ENCODE measurements around the gene HADHB.
A peak's percentile ranks its signal among the peaks of the same experiment; 100 is the strongest.

HADHB gene

DNA sequence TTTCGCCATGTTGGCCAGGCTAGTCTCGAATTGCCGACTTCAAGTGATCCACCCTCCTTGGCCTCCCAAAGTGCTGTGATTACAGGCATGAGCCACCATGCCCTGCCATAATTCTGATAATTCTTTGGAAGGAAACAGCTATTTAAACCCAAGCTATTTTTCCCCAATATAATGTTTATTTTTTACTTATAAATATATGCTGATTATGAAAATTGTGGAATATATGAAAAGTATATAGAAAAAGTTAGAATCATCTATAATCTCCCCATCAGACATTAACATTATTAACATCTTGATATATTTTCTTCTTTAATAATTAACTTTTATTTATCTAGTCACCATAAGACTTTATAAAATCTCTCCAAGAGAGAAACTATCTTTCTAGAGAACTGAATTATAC, 41.2 kb downstream of the HADHB start:
- no peaks in the 10 kb centered on the region for H3K4me1 ChIP-seq (ENCODE audit: control extremely low read depth in 1 of 4, control insufficient read depth in 4 of 4, insufficient read depth in 4 of 4, low read length in 3 of 4)
- ChIA-PET POLR2A (no interaction called here), CTCF (interaction anchor here (1.6 kb wide), 1 partner anchor 16 kb away, joined by 3 read pairs; no protein-coding TSS in a partner anchor)
- no peak overlapping the region for H3K27ac ChIP-seq (ENCODE audit: insufficient read depth in 1 of 2, low read depth in 1 of 2, low read length in 2 of 2, poor library complexity in 1 of 2, severe bottlenecking in 2 of 2)
- H3K27me3 ChIP-seq (replicated peaks in 2 of 5; ENCODE audit: control insufficient read depth in 4 of 5, insufficient read depth in 5 of 5, low read length in 4 of 5) = no peaks in the 10 kb centered on the region
- 94% methylated on average over 3 of the region's 3 CpGs for WGBS (ENCODE audit: insufficient coverage)
- H3K9me3 ChIP-seq (ENCODE audit: control extremely low read depth in 1 of 5, control insufficient read depth in 4 of 5, insufficient read depth in 2 of 5, low read depth in 1 of 5, low read length in 4 of 5) = no peaks in the 10 kb centered on the region
- H3K4me3 ChIP-seq (ENCODE audit: control insufficient read depth in 1 of 7, extremely low read depth in 1 of 7, insufficient read depth in 4 of 7, low read depth in 2 of 7, low read length in 6 of 7) = no peak overlapping the region
- peaks cover 19 to 59% (median 33%) of the 10 kb centered on the region in 4 experiments for H3K36me3 ChIP-seq (ENCODE audit: control insufficient read depth in 4 of 4, insufficient read depth in 4 of 4, low read length in 3 of 4)
- DNase-seq = no peak

DNA sequence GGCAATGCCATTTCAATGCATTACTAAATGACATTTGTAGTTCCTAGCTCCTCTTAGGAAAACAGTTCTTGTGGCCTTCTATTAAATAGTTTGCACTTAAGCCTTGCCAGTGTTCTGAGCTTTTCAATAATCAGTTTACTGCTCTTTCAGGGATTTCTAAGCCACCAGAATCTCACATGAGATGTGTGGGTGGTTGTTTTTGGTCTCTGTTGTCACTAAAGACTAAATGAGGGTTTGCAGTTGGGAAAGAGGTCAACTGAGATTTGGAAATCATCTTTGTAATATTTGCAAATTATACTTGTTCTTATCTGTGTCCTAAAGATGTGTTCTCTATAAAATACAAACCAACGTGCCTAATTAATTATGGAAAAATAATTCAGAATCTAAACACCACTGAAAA, 45.3 kb downstream of the HADHB start:
- H3K4me1 ChIP-seq (ENCODE audit: control extremely low read depth in 1 of 4, control insufficient read depth in 4 of 4, insufficient read depth in 4 of 4, low read length in 3 of 4) = no peaks in the 10 kb centered on the region

DNA sequence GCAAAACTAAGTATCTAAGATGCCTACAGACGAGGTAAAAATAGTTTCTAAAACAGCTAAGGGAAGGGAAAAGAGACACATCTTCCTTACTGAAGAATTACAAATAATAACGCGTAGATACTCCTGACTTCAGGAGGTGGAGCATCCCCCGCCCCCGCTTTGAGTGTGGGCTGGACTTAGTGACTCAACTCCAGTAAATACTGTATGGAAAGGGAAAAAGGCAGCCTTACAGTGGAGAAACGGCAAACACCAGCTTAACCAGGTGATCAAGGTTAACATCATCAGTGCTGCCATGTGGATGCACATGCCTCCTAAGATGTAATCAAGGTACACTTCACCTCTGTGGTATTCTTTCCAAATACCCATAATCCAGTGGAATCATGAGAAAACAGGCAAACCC, 47.9 kb downstream of the HADHB start:
- H3K27ac ChIP-seq (ENCODE audit: insufficient read depth in 1 of 2, low read depth in 1 of 2, low read length in 2 of 2, poor library complexity in 1 of 2, severe bottlenecking in 2 of 2) = no peak overlapping the region
- WGBS (ENCODE audit: insufficient coverage) = 95% methylated on average over 4 of the region's 6 CpGs
- H3K4me3 ChIP-seq (ENCODE audit: control insufficient read depth in 1 of 7, extremely low read depth in 1 of 7, insufficient read depth in 4 of 7, low read depth in 2 of 7, low read length in 6 of 7) = no peak overlapping the region

More for the DNA sequence above, 45.3 kb downstream of the HADHB start:
- Histone ChIP-seq H3K4me3 (ENCODE audit: control insufficient read depth in 1 of 7, extremely low read depth in 1 of 7, insufficient read depth in 4 of 7, low read depth in 2 of 7, low read length in 6 of 7) (no peak overlapping the region), H3K27me3 (replicated peaks in 2 of 5; ENCODE audit: control insufficient read depth in 4 of 5, insufficient read depth in 5 of 5, low read length in 4 of 5) (no peaks in the 10 kb centered on the region), H3K36me3 (ENCODE audit: control insufficient read depth in 4 of 4, insufficient read depth in 4 of 4, low read length in 3 of 4) (peaks cover 3 to 29% (median 20%) of the 10 kb centered on the region in 4 experiments), H3K9me3 (ENCODE audit: control extremely low read depth in 1 of 5, control insufficient read depth in 4 of 5, insufficient read depth in 2 of 5, low read depth in 1 of 5, low read length in 4 of 5) (no peaks in the 10 kb centered on the region), H3K27ac (ENCODE audit: insufficient read depth in 1 of 2, low read depth in 1 of 2, low read length in 2 of 2, poor library complexity in 1 of 2, severe bottlenecking in 2 of 2) (no peak overlapping the region)
- WGBS (ENCODE audit: insufficient coverage) = no CpG with 5 or more reads among the region's 1 CpG
- DNase-seq = no peak
- ChIA-PET POLR2A (interaction anchor here (0.7 kb wide), 1 partner anchor 269 kb away, joined by 4 read pairs; no protein-coding TSS in a partner anchor), CTCF (no interaction called here)

DNA sequence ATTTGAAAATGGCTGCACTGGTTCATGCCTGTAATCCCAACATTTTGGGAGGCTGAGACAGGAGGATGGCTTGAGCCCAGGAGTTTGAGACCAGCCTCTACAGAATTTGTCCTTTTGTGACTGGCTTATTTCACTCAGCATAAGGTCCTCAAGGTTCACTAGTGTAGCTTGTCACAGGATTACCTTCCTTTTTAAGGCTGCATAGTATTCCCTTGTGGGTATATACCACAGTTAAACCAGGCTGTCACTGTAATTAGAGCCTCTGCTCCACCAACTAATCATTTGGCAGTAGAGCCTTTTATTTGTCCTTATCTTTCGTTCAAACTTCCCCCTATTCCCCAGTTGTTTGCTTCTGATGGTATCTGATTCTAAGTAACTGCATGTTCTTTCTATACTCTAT, 50.8 kb downstream of the HADHB start:
- WGBS (ENCODE audit: insufficient coverage) = no CpG with 5 or more reads among the region's 1 CpG
- peaks cover 0 to 25% (median 19%) of the 10 kb centered on the region in 4 experiments for H3K4me1 ChIP-seq (ENCODE audit: control extremely low read depth in 1 of 4, control insufficient read depth in 4 of 4, insufficient read depth in 4 of 4, low read length in 3 of 4)
- POLR2A ChIA-PET = no interaction called here
- no peak overlapping the region for H3K27ac ChIP-seq (ENCODE audit: insufficient read depth in 1 of 2, low read depth in 1 of 2, low read length in 2 of 2, poor library complexity in 1 of 2, severe bottlenecking in 2 of 2)
- CTCF ChIA-PET = no interaction called here
- H3K9me3 ChIP-seq (ENCODE audit: control extremely low read depth in 1 of 5, control insufficient read depth in 4 of 5, insufficient read depth in 2 of 5, low read depth in 1 of 5, low read length in 4 of 5) = no peaks in the 10 kb centered on the region
- H3K36me3 ChIP-seq (ENCODE audit: control insufficient read depth in 4 of 4, insufficient read depth in 4 of 4, low read length in 3 of 4) = no peaks in the 10 kb centered on the region
- DNase-seq = no peak
- no peak overlapping the region for H3K4me3 ChIP-seq (ENCODE audit: control insufficient read depth in 1 of 7, extremely low read depth in 1 of 7, insufficient read depth in 4 of 7, low read depth in 2 of 7, low read length in 6 of 7)
- no peaks in the 10 kb centered on the region for H3K27me3 ChIP-seq (replicated peaks in 2 of 5; ENCODE audit: control insufficient read depth in 4 of 5, insufficient read depth in 5 of 5, low read length in 4 of 5)

More for the DNA sequence above, 47.9 kb downstream of the HADHB start:
- CTCF ChIA-PET = no interaction called here
- no peaks in the 10 kb centered on the region for H3K9me3 ChIP-seq (ENCODE audit: control extremely low read depth in 1 of 5, control insufficient read depth in 4 of 5, insufficient read depth in 2 of 5, low read depth in 1 of 5, low read length in 4 of 5)
- peaks cover 0 to 2% (median 0%) of the 10 kb centered on the region in 4 experiments for H3K4me1 ChIP-seq (ENCODE audit: control extremely low read depth in 1 of 4, control insufficient read depth in 4 of 4, insufficient read depth in 4 of 4, low read length in 3 of 4)
- POLR2A ChIA-PET = no interaction called here
- peaks cover under 1 to 17% (median 10%) of the 10 kb centered on the region in 4 experiments for H3K36me3 ChIP-seq (ENCODE audit: control insufficient read depth in 4 of 4, insufficient read depth in 4 of 4, low read length in 3 of 4)
- no peaks in the 10 kb centered on the region for H3K27me3 ChIP-seq (replicated peaks in 2 of 5; ENCODE audit: control insufficient read depth in 4 of 5, insufficient read depth in 5 of 5, low read length in 4 of 5)
- DNase-seq = no peak

DNA sequence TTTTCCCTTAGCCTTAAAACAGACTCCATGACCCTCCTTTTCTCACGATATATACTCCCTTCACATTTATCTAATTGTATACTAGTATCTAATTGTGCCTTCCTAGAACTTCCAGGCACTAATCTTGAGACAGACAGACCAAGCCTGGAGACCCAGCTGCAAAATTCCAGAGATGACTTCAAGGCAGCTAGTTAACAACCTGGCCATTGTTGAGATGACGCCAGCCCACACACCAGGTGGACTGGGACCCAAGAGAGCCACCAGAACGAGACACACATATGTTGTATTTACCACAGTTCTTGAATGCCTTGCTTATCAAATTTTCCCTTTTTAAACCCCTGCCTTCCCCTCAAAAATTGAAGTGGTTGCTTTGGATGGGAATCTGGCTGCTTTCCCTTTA, 52.3 kb downstream of the HADHB start:
- CTCF ChIA-PET = interaction anchor here (0.8 kb wide), 1 partner anchor 478 kb away, joined by 3 read pairs; no protein-coding TSS in a partner anchor
- no peak for DNase-seq
- H3K4me3 ChIP-seq (ENCODE audit: control insufficient read depth in 1 of 7, extremely low read depth in 1 of 7, insufficient read depth in 4 of 7, low read depth in 2 of 7, low read length in 6 of 7) = no peak overlapping the region
- H3K27me3 ChIP-seq (replicated peaks in 2 of 5; ENCODE audit: control insufficient read depth in 4 of 5, insufficient read depth in 5 of 5, low read length in 4 of 5) = no peaks in the 10 kb centered on the region
- no peaks in the 10 kb centered on the region for H3K9me3 ChIP-seq (ENCODE audit: control extremely low read depth in 1 of 5, control insufficient read depth in 4 of 5, insufficient read depth in 2 of 5, low read depth in 1 of 5, low read length in 4 of 5)
- H3K4me1 ChIP-seq (ENCODE audit: control extremely low read depth in 1 of 4, control insufficient read depth in 4 of 4, insufficient read depth in 4 of 4, low read length in 3 of 4) = peaks cover 0 to 27% (median 20%) of the 10 kb centered on the region in 4 experiments
- H3K27ac ChIP-seq (ENCODE audit: insufficient read depth in 1 of 2, low read depth in 1 of 2, low read length in 2 of 2, poor library complexity in 1 of 2, severe bottlenecking in 2 of 2) = no peak overlapping the region
- WGBS (ENCODE audit: insufficient coverage) = 94% methylated on average over 3 of the region's 3 CpGs
- no peaks in the 10 kb centered on the region for H3K36me3 ChIP-seq (ENCODE audit: control insufficient read depth in 4 of 4, insufficient read depth in 4 of 4, low read length in 3 of 4)
- POLR2A ChIA-PET = interaction anchor here (0.7 kb wide), 1 partner anchor 25 kb away, joined by 3 read pairs; no protein-coding TSS in a partner anchor

DNA sequence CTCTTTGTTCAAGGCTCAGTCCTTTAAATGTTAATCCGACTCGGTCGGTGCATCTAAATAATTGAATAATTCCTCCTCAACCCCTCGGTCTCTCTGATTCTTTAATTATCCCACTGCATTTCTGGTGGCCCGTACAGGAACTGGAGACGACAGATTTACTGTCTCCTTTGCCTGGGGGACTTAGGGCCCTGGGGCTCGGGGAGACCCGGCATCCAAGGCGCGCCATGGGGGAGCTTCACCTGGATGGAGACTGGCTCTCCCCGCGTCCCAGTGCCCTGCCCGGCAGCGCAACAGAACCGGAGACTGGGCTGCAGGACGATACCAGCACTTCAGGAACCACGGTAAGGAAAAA, 53.5 kb downstream of the HADHB start:
- H3K27me3 ChIP-seq (replicated peaks in 2 of 5; ENCODE audit: control insufficient read depth in 4 of 5, insufficient read depth in 5 of 5, low read length in 4 of 5) = no peaks in the 10 kb centered on the region
- POLR2A ChIA-PET = no interaction called here
- H3K4me1 ChIP-seq (ENCODE audit: control extremely low read depth in 1 of 4, control insufficient read depth in 4 of 4, insufficient read depth in 4 of 4, low read length in 3 of 4) = peaks cover 0 to 27% (median 20%) of the 10 kb centered on the region in 4 experiments
- WGBS (ENCODE audit: insufficient coverage) = 10% methylated on average over 15 of the region's 17 CpGs
- DNase-seq = peak in 2 of 3 donors; percentile 6 to 22
- H3K4me3 ChIP-seq (ENCODE audit: control insufficient read depth in 1 of 7, extremely low read depth in 1 of 7, insufficient read depth in 4 of 7, low read depth in 2 of 7, low read length in 6 of 7) = peak overlapping the region in 5 of 7 experiments; percentile 77 to 90 (median 85)
- H3K27ac ChIP-seq (ENCODE audit: insufficient read depth in 1 of 2, low read depth in 1 of 2, low read length in 2 of 2, poor library complexity in 1 of 2, severe bottlenecking in 2 of 2) = peak overlapping the region; percentile 25 to 82
- H3K9me3 ChIP-seq (ENCODE audit: control extremely low read depth in 1 of 5, control insufficient read depth in 4 of 5, insufficient read depth in 2 of 5, low read depth in 1 of 5, low read length in 4 of 5) = no peaks in the 10 kb centered on the region
- CTCF ChIA-PET = interaction anchor here (1.0 to 1.7 kb wide), 2 partner anchors 12 to 18 kb away, joined by 3 to 4 read pairs; no protein-coding TSS in a partner anchor
- H3K36me3 ChIP-seq (ENCODE audit: control insufficient read depth in 4 of 4, insufficient read depth in 4 of 4, low read length in 3 of 4) = no peaks in the 10 kb centered on the region

DNA sequence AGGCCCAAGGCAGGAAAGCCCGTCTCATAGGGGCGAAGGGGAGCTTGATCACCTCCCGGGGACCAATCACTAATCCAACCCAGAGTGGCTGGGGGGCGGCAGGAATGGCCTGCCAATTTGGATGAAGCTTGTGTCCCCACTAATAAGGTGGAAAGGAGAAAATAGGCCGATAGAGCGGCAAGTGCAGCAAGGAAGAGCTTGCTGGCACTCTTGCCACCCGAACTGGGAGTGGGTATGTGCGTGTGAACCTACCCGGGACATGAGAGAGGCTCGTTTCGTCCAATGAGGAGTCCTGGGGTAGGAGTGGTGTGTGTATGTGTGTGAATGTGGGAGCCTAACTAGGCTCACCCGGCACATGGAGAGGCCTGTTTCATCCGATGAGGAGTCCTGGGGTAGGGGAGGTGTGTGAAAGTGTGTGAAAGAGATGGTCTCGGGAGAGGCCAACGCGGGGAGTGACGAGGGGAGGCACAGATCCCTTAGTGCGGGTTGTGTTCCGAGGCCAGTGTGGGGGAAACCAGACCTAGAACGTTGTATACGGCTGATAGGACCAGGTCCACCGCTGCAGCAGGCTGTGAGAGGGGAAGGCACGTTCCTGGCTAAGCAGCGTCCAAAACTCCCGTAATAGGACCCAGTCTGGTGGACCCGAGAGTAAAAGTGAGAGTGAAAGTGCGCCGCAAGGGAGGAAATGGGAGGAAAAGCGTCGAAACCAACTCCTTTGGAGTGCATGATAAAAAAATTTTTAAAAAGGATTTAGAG, 54.1 kb downstream of the HADHB start:
- peak; percentile 38 to 80 (median 72) for DNase-seq
- H3K27ac ChIP-seq (ENCODE audit: insufficient read depth in 1 of 2, low read depth in 1 of 2, low read length in 2 of 2, poor library complexity in 1 of 2, severe bottlenecking in 2 of 2) = peak overlapping the region; percentile 64 to 82
- no peaks in the 10 kb centered on the region for H3K9me3 ChIP-seq (ENCODE audit: control extremely low read depth in 1 of 5, control insufficient read depth in 4 of 5, insufficient read depth in 2 of 5, low read depth in 1 of 5, low read length in 4 of 5)
- WGBS (ENCODE audit: insufficient coverage) = under 1% methylated on average over 30 of the region's 30 CpGs
- H3K36me3 ChIP-seq (ENCODE audit: control insufficient read depth in 4 of 4, insufficient read depth in 4 of 4, low read length in 3 of 4) = no peaks in the 10 kb centered on the region
- POLR2A ChIA-PET = no interaction called here
- CTCF ChIA-PET = interaction anchor here (1.0 to 1.7 kb wide), 2 partner anchors 11 to 17 kb away, joined by 3 to 4 read pairs; no protein-coding TSS in a partner anchor
- peaks cover 0 to 27% (median 20%) of the 10 kb centered on the region in 4 experiments for H3K4me1 ChIP-seq (ENCODE audit: control extremely low read depth in 1 of 4, control insufficient read depth in 4 of 4, insufficient read depth in 4 of 4, low read length in 3 of 4)
- peak overlapping the region; percentile 33 to 90 (median 81) for H3K4me3 ChIP-seq (ENCODE audit: control insufficient read depth in 1 of 7, extremely low read depth in 1 of 7, insufficient read depth in 4 of 7, low read depth in 2 of 7, low read length in 6 of 7)
- H3K27me3 ChIP-seq (replicated peaks in 2 of 5; ENCODE audit: control insufficient read depth in 4 of 5, insufficient read depth in 5 of 5, low read length in 4 of 5) = no peaks in the 10 kb centered on the region
